ENCODE results near the gene COMTD1. TPM values are rescaled to one million over a fixed set of nuclear protein-coding genes. Genes with fewer than 3 reads are reported as not detected.

COMTD1 gene
- total RNA-seq, 1 donor from 2014 or later: 17.1 TPM

DNA sequence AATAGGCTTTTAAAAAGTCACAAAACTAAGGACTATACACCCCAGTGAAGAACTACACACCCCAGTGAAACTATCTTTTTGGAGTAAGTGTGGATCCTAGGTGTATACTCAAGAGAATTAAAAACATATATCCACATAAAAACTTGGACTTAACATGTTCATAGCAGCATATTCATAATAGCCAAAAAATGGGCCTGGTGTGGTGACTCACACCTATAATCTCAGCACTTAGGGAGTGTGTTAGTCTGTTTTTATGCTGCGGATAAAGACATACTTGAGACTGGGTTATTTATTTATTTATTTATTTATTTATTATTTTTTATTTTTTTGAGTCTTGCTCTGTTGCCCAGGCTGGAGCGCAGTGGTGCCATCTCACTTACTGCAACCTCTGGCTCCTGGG lies 19.0 kb upstream of the COMTD1 start:
- Mint-ChIP-seq H3K4me1 (ENCODE audit: low read depth, unreplicated experiment) (no peaks in the 10 kb centered on the region), H3K36me3 (ENCODE audit: low read depth, unreplicated experiment) (peaks cover 2% of the 10 kb centered on the region), H3K27me3 (ENCODE audit: low read depth, unreplicated experiment) (peaks cover 3% of the 10 kb centered on the region), H3K4me3 (ENCODE audit: unreplicated experiment) (no peak overlapping the region), H3K9me3 (ENCODE audit: unreplicated experiment) (peaks cover 19% of the 10 kb centered on the region), H3K27ac (ENCODE audit: unreplicated experiment) (no peak overlapping the region)
- Histone ChIP-seq H3K4me1 (ENCODE audit: insufficient read depth, low read length) (no peaks in the 10 kb centered on the region), H3K9ac (ENCODE audit: low read length) (no peak overlapping the region), H3K36me3 (ENCODE audit: insufficient read depth, low read length) (no peaks in the 10 kb centered on the region), H3K27me3 (ENCODE audit: insufficient read depth, low read length) (no peaks in the 10 kb centered on the region), H3K4me2 (ENCODE audit: low read length) (no peak overlapping the region), H3K79me2 (ENCODE audit: insufficient read depth, low read length) (no peaks in the 10 kb centered on the region), H2AFZ (ENCODE audit: low read depth, low read length) (no peak overlapping the region), H3K4me3 (ENCODE audit: insufficient read depth, low read depth, low read length) (no peak overlapping the region), H3K9me3 (ENCODE audit: insufficient read depth, low read depth, low read length) (peaks cover 6% of the 10 kb centered on the region), H4K20me1 (ENCODE audit: insufficient read depth, low read length) (no peaks in the 10 kb centered on the region), H3K27ac (ENCODE audit: low read depth, low read length) (no peak overlapping the region)
- no peak for TF ChIP-seq EZH2 (IDR thresholded peaks at IDR 0.05; ENCODE audit: insufficient read depth, low read length)
- DNase-seq (ENCODE audit: low read depth): no peak
- no peak for FAIRE-seq

DNA sequence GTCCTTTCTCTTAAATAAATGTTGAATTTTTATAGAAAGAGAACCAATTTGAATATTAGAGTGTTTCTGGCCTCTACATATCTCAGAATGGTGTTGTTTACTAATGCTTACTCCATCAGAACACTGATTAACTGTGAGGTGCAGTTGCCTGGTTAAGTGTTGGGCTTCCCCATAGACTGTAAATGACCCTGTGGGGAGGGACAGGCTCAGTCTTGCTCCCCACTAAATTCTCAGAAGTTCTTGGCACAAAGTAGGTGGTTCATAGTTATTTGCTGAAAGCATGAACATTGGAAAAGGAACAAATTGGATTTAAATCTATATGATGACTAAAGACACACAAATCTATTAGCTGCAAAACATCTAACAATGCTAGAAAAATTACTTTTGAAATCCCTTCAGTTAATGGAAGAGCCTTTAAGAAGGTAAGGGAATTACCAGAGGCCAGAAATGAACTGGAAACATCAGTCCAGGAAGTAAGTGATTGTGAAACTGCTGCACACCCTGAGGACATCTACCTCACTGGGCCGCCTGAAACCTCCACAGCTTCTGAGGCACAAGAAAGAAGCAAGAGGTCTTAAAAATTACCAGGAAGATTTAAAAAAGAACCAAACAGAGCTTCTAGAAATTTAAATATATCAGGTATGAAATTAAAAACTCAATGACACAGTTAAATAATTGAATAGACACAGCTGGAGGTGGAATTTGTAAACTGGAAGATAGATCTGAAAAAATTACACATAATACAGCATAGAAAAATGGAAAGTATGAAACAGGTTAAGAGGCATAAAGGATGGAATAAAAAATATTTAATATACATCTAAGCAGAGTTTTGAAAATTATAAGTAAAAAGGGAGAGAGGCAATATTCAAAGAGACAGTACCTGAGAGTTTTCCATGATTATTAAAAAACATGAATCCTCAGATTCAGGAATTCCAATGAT lies 17.8 kb upstream of the COMTD1 start:
- Histone ChIP-seq H3K4me3 (ENCODE audit: insufficient read depth, low read depth, low read length) (no peak overlapping the region), H3K9me3 (ENCODE audit: insufficient read depth, low read depth, low read length) (peaks cover 6% of the 10 kb centered on the region)
- FAIRE-seq: no peak

DNA sequence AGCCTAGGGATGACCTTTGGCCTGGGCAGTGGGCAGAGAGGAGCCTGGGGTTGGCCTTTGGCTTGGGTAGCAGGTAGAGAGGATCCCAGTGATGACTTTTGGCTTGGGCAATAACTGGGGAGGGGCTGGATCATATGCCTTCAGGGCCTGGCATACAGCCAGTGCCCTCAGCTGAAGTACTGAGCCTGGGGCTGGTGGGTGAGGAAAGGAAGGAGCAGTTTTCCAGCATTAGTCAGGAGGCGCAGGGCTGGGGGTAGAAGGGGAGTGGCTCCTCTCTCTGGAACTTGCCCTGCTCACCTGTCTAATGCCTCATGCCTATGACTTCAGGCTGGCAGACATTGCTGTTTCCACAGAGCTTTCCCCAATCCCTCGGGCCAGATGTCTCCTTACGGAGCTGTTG lies 15.2 kb upstream of the COMTD1 start:
- TF ChIP-seq, protein P1, sequence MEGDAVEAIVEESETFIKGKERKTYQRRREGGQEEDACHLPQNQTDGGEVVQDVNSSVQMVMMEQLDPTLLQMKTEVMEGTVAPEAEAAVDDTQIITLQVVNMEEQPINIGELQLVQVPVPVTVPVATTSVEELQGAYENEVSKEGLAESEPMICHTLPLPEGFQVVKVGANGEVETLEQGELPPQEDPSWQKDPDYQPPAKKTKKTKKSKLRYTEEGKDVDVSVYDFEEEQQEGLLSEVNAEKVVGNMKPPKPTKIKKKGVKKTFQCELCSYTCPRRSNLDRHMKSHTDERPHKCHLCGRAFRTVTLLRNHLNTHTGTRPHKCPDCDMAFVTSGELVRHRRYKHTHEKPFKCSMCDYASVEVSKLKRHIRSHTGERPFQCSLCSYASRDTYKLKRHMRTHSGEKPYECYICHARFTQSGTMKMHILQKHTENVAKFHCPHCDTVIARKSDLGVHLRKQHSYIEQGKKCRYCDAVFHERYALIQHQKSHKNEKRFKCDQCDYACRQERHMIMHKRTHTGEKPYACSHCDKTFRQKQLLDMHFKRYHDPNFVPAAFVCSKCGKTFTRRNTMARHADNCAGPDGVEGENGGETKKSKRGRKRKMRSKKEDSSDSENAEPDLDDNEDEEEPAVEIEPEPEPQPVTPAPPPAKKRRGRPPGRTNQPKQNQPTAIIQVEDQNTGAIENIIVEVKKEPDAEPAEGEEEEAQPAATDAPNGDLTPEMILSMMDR (IDR thresholded peaks at IDR 0.05; ENCODE audit: insufficient read depth, low read depth, low read length): no peak
- no peak for TF ChIP-seq EZH2 (IDR thresholded peaks at IDR 0.05; ENCODE audit: insufficient read depth, low read length)
- Mint-ChIP-seq H3K4me3 (ENCODE audit: unreplicated experiment) (no peak overlapping the region), H3K27ac (ENCODE audit: unreplicated experiment) (peak overlapping the region; percentile 34), H3K9me3 (ENCODE audit: unreplicated experiment) (peaks cover 17% of the 10 kb centered on the region), H3K4me1 (ENCODE audit: low read depth, unreplicated experiment) (no peaks in the 10 kb centered on the region), H3K36me3 (ENCODE audit: low read depth, unreplicated experiment) (peaks cover 4% of the 10 kb centered on the region), H3K27me3 (ENCODE audit: low read depth, unreplicated experiment) (peaks cover 11% of the 10 kb centered on the region)
- peaks cover 6% of the 10 kb centered on the region for H3K9me3 ChIP-seq (ENCODE audit: insufficient read depth, low read depth, low read length)
- H2AFZ ChIP-seq (ENCODE audit: low read depth, low read length): no peak overlapping the region
- no peaks in the 10 kb centered on the region for H3K27me3 ChIP-seq (ENCODE audit: insufficient read depth, low read length)
- H3K27ac ChIP-seq (ENCODE audit: low read depth, low read length): no peak overlapping the region
- FAIRE-seq: no peak
- H3K4me1 ChIP-seq (ENCODE audit: insufficient read depth, low read length): no peaks in the 10 kb centered on the region
- H3K9ac ChIP-seq (ENCODE audit: low read length): no peak overlapping the region
- DNase-seq (ENCODE audit: low read depth): no peak
- H3K4me2 ChIP-seq (ENCODE audit: low read length): no peak overlapping the region
- no peak overlapping the region for H3K4me3 ChIP-seq (ENCODE audit: insufficient read depth, low read depth, low read length)
- H3K36me3 ChIP-seq (ENCODE audit: insufficient read depth, low read length): no peaks in the 10 kb centered on the region
- no peaks in the 10 kb centered on the region for H3K79me2 ChIP-seq (ENCODE audit: insufficient read depth, low read length)
- H4K20me1 ChIP-seq (ENCODE audit: insufficient read depth, low read length): no peaks in the 10 kb centered on the region

More for the DNA sequence above, 17.8 kb upstream of the COMTD1 start:
- Mint-ChIP-seq H3K9me3 (ENCODE audit: unreplicated experiment) (peaks cover 19% of the 10 kb centered on the region), H3K27me3 (ENCODE audit: low read depth, unreplicated experiment) (peaks cover 8% of the 10 kb centered on the region), H3K36me3 (ENCODE audit: low read depth, unreplicated experiment) (peaks cover 2% of the 10 kb centered on the region), H3K4me3 (ENCODE audit: unreplicated experiment) (no peak overlapping the region), H3K4me1 (ENCODE audit: low read depth, unreplicated experiment) (no peaks in the 10 kb centered on the region), H3K27ac (ENCODE audit: unreplicated experiment) (no peak overlapping the region)
- TF ChIP-seq, protein P1 (IDR thresholded peaks at IDR 0.05; ENCODE audit: insufficient read depth, low read depth, low read length): no peak
- no peak for TF ChIP-seq EZH2 (IDR thresholded peaks at IDR 0.05; ENCODE audit: insufficient read depth, low read length)
- Histone ChIP-seq H3K4me2 (ENCODE audit: low read length) (no peak overlapping the region), H3K9ac (ENCODE audit: low read length) (no peak overlapping the region), H3K27me3 (ENCODE audit: insufficient read depth, low read length) (no peaks in the 10 kb centered on the region), H2AFZ (ENCODE audit: low read depth, low read length) (no peak overlapping the region), H3K79me2 (ENCODE audit: insufficient read depth, low read length) (no peaks in the 10 kb centered on the region), H3K4me1 (ENCODE audit: insufficient read depth, low read length) (no peaks in the 10 kb centered on the region), H3K36me3 (ENCODE audit: insufficient read depth, low read length) (no peaks in the 10 kb centered on the region), H4K20me1 (ENCODE audit: insufficient read depth, low read length) (no peaks in the 10 kb centered on the region), H3K27ac (ENCODE audit: low read depth, low read length) (no peak overlapping the region)
- DNase-seq (ENCODE audit: low read depth): no peak
